B cell (primary cell): ENCODE results near the gene SLC24A3. TPM values are rescaled to one million over a fixed set of nuclear protein-coding genes. Genes with fewer than 3 reads are reported as not detected.

ENCODE experiments used
- ATAC-seq: fragments of 200-7000 bp; cut with Tn5 transposase; one replicate; pipeline ENCODE4 v1.10.0; 2021; ENCODE audit warnings: low read depth, mild to moderate bottlenecking, moderate number of reproducible peaks, moderate library complexity
- CTCF ChIA-PET: fragments of 350-600 bp; sonication (Branson Sonifier 250); formaldehyde crosslinking; loops from one replicate; lab custom pipeline; 2021; ENCODE audit warnings: antibody characterized with exemption, inconsistent platforms; lab: Charles Lee
- POLR2A ChIA-PET: fragments of 350-600 bp; sonication (Branson Sonifier 250); formaldehyde crosslinking; loops from one replicate; lab custom pipeline; 2021; ENCODE audit warnings: antibody characterized with exemption; lab: Charles Lee
- DNase-seq: peaks from one replicate; pipeline ENCODE4 v3.0.0; 2013
- H2AFZ ChIP-seq: 2 replicates; pipeline ENCODE4 v1.6.1; 2012; ENCODE audit warnings: mild to moderate bottlenecking, low read depth, low read length; ENCODE audit not compliant: insufficient read depth, poor library complexity, severe bottlenecking
- H3K27ac ChIP-seq, 2 donors: 1 replicate in 1 of 2; 2 replicates in 1 of 2; pipeline ENCODE4 v1.5.1; 2012 to 2013; ENCODE audit warnings: low read length in 2 of 2, mild to moderate bottlenecking in 2 of 2, moderate library complexity in 1 of 2
- H3K27me3 ChIP-seq, 4 experiments: fragments of 200-600 bp in 1 of 4; sonication (generic) in 1 of 4; replicated peaks in 1 of 4; 1 replicate in 2 of 4; 2 replicates in 2 of 4; pipeline versions ENCODE4 v1.6.1 to v1.7.0; 2013 to 2016; ENCODE audit warnings: low read length in 3 of 4, mild to moderate bottlenecking in 2 of 4, mixed read lengths in 1 of 4, moderate library complexity in 1 of 4; ENCODE audit not compliant: insufficient read depth in 4 of 4, control insufficient read depth in 3 of 4; ENCODE audit errors: control extremely low read depth in 1 of 4
- H3K36me3 ChIP-seq, 2 experiments: replicated peaks in 1 of 2; 1 replicate in 1 of 2; 2 replicates in 1 of 2; pipeline versions ENCODE4 v1.6.1 to v1.7.1; 2013; ENCODE audit warnings: low read length in 1 of 2; ENCODE audit not compliant: insufficient read depth in 2 of 2, control insufficient read depth in 1 of 2; ENCODE audit errors: control extremely low read depth in 1 of 2, extremely low read depth in 1 of 2
- H3K4me1 ChIP-seq, 2 donors: fragments of 200-600 bp in 1 of 2; sonication (generic) in 1 of 2; 1 replicate in 1 of 2; 2 replicates in 1 of 2; pipeline versions ENCODE4 v1.5.1 to v1.6.1; 2013 to 2017; ENCODE audit warnings: low read length in 2 of 2; ENCODE audit not compliant: control insufficient read depth in 2 of 2, insufficient read depth in 2 of 2
- H3K4me2 ChIP-seq: replicated peaks from 2 replicates; pipeline ENCODE3; 2012; ENCODE audit warnings: mild to moderate bottlenecking, low read depth, low read length; ENCODE audit not compliant: poor library complexity, severe bottlenecking
- H3K4me3 ChIP-seq, 5 experiments: fragments of 200-600 bp in 1 of 5; sonication (generic) in 1 of 5; 1 replicate in 3 of 5; 2 replicates in 2 of 5; pipeline versions ENCODE4 v1.5.1 to v1.7.0; 2011 to 2016; ENCODE audit warnings: low read length in 4 of 5, mild to moderate bottlenecking in 4 of 5, low read depth in 2 of 5, control low read depth in 1 of 5, moderate library complexity in 1 of 5; ENCODE audit not compliant: insufficient read depth in 1 of 5; ENCODE audit errors: control extremely low read depth in 1 of 5, extremely low read depth in 1 of 5
- H3K79me2 ChIP-seq: fragments of 200-600 bp; sonication (generic); one replicate; pipeline ENCODE4 v1.6.0; 2016; ENCODE audit warnings: low read length; ENCODE audit not compliant: control insufficient read depth, insufficient read depth
- H3K9ac ChIP-seq: fragments of 200-600 bp; sonication (generic); 2 replicates; pipeline ENCODE4 v1.6.1; 2017; ENCODE audit warnings: mild to moderate bottlenecking, low read length, moderate library complexity
- H3K9me3 ChIP-seq, 3 donors: one replicate each; pipeline versions ENCODE4 v1.6.1 to v1.7.1; 2013; ENCODE audit warnings: low read length in 2 of 3; ENCODE audit not compliant: control insufficient read depth in 2 of 3, insufficient read depth in 1 of 3; ENCODE audit errors: control extremely low read depth in 1 of 3
- H4K20me1 ChIP-seq: 2 replicates; pipeline ENCODE4 v1.6.0; 2012; ENCODE audit warnings: mild to moderate bottlenecking, low read length; ENCODE audit not compliant: insufficient read depth, control insufficient read depth, poor library complexity, severe bottlenecking
- H3K27ac Mint-ChIP-seq: one replicate; pipeline ENCODE4 v1.8.0; 2021; ENCODE audit warnings: mixed read lengths
- H3K27me3 Mint-ChIP-seq: one replicate; pipeline ENCODE4 v1.8.0; 2021; ENCODE audit warnings: mixed read lengths
- H3K4me1 Mint-ChIP-seq: one replicate; pipeline ENCODE4 v1.8.0; 2021; ENCODE audit warnings: mixed read lengths
- H3K4me3 Mint-ChIP-seq: one replicate; pipeline ENCODE4 v1.8.0; 2021; ENCODE audit warnings: mixed read lengths
- H3K9me3 Mint-ChIP-seq: one replicate; pipeline ENCODE4 v1.8.0; 2022; ENCODE audit warnings: mixed read lengths; ENCODE audit not compliant: insufficient read depth
- EZH2 ChIP-seq: IDR thresholded peaks from 2 replicates; pipeline ENCODE4 v1.6.1; 2012; ENCODE audit warnings: borderline replicate concordance, low read depth, mild to moderate bottlenecking, moderate library complexity, low read length; ENCODE audit not compliant: insufficient read depth, poor library complexity, severe bottlenecking
- WGBS: methylation state at CpG from one replicate; pipeline ENCODE4 v1.1.5; 2013; ENCODE audit warnings: missing lambda C conversion rate; ENCODE audit not compliant: insufficient coverage; 5-methylcytosine and 5-hydroxymethylcytosine counted together
- intact Hi-C: fragments of 100-400 bp; cut with micrococcal nuclease; formaldehyde crosslinking; loops from one replicate; pipeline ENCODE4 v1.10.0; 2022
- polyA plus RNA-seq: library from polyadenylated mRNA; depleted of rRNA; stranded (reverse); fragments of >200 nt; gene quantifications from 2 replicates; pipeline ENCODE4 v1.2.3, GENCODE V29; 2012
- total RNA-seq, 2 donors: library from RNA; stranded (reverse); fragments of 120-200 nt in 1 of 2; gene quantifications; 1 replicate in 1 of 2; 2 replicates in 1 of 2; pipeline versions ENCODE4 v1.2.3 to v1.2.4, GENCODE V29; 2013 to 2022
- TF ChIP-seq, protein P1 (sequence below): fragments of 200-600 bp; IDR thresholded peaks from one replicate; pipeline ENCODE4 v1.8.0; 2022; ENCODE audit warnings: antibody characterized with exemption, mild to moderate bottlenecking

The SLC24A3 gene
- total and polyA plus RNA-seq, 2 donors (not counting 1 experiment from before 2014, with no cell fraction given): not detected

DNA sequence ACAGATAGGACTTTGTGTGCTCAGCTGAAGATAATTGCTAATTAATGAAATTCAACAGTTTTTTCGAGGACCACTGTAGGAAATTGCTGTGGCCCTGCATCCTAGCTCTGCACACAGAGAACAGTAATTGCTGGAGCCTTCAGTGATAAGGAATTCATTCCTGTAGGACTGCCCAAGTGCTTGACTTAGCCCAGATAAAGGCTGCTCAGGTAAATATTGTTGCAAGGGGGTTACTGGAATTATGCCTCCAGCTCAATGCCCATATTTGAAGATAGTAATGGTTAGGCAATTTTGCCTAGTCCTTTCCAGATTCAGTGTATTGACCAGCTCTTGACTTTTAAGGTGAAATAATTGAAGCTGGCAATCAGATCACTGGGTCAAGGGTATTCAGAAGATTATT lies 122.9 kb downstream of the SLC24A3 start:
- no peaks in the 10 kb centered on the region for H3K79me2 ChIP-seq
- ATAC-seq (no peak), DNase-seq (no peak)
- H3K4me3 ChIP-seq: no peak overlapping the region
- Mint-ChIP-seq H3K27me3 (peaks cover 35% of the 10 kb centered on the region), H3K27ac (no peak overlapping the region), H3K4me3 (no peak overlapping the region), H3K4me1 (no peaks in the 10 kb centered on the region), H3K9me3 (no peaks in the 10 kb centered on the region)
- ChIA-PET POLR2A (no interaction called here), CTCF (no interaction called here)
- H2AFZ ChIP-seq: no peak overlapping the region
- no peak overlapping the region for H3K9ac ChIP-seq
- no peak for TF ChIP-seq EZH2
- TF ChIP-seq, protein P1, sequence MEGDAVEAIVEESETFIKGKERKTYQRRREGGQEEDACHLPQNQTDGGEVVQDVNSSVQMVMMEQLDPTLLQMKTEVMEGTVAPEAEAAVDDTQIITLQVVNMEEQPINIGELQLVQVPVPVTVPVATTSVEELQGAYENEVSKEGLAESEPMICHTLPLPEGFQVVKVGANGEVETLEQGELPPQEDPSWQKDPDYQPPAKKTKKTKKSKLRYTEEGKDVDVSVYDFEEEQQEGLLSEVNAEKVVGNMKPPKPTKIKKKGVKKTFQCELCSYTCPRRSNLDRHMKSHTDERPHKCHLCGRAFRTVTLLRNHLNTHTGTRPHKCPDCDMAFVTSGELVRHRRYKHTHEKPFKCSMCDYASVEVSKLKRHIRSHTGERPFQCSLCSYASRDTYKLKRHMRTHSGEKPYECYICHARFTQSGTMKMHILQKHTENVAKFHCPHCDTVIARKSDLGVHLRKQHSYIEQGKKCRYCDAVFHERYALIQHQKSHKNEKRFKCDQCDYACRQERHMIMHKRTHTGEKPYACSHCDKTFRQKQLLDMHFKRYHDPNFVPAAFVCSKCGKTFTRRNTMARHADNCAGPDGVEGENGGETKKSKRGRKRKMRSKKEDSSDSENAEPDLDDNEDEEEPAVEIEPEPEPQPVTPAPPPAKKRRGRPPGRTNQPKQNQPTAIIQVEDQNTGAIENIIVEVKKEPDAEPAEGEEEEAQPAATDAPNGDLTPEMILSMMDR: no peak
- no peaks in the 10 kb centered on the region for H3K4me1 ChIP-seq
- intact Hi-C loops: no loop called here
- no peaks in the 10 kb centered on the region for H3K9me3 ChIP-seq
- H4K20me1 ChIP-seq: no peaks in the 10 kb centered on the region
- H3K27me3 ChIP-seq: no peaks in the 10 kb centered on the region
- H3K36me3 ChIP-seq: no peaks in the 10 kb centered on the region
- H3K4me2 ChIP-seq: no peak overlapping the region
- H3K27ac ChIP-seq: no peak overlapping the region
- WGBS: 100% methylated on average over 1 of the region's 1 CpG

DNA sequence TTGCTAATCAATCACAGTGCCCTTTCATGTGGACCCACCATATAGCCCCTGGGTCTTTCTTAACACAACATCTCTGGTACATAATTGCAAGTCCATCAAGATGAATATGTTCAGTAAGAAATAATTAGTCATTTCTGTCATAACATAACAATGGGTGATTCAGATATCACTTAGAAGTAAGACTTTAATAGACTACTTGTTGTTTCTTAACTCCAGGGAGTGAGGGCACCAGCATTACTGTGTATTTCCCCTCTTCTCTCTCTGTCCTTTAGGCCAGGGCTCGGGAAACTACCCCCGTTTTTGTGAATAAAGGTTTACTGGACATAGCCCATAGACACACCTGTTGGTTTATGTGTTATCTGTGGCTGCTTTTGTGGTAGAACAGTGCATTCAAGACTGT lies 123.5 kb downstream of the SLC24A3 start:
- TF ChIP-seq EZH2: no peak
- TF ChIP-seq, protein P1: no peak
- no peaks in the 10 kb centered on the region for H3K36me3 ChIP-seq
- no peak overlapping the region for H3K27ac Mint-ChIP-seq
- no CpG with 5 or more reads among the region's 2 CpGs for WGBS
- H3K9me3 Mint-ChIP-seq: no peaks in the 10 kb centered on the region
- H3K27me3 ChIP-seq: no peaks in the 10 kb centered on the region
- peaks cover 35% of the 10 kb centered on the region for H3K27me3 Mint-ChIP-seq
- no peak overlapping the region for H3K4me3 ChIP-seq
- no peaks in the 10 kb centered on the region for H3K9me3 ChIP-seq
- H3K9ac ChIP-seq: no peak overlapping the region
- no peak for ATAC-seq
- DNase-seq: no peak
- no peak overlapping the region for H2AFZ ChIP-seq
- H3K4me2 ChIP-seq: no peak overlapping the region
- intact Hi-C loops: no loop called here
- H3K79me2 ChIP-seq: no peaks in the 10 kb centered on the region
- no peaks in the 10 kb centered on the region for H4K20me1 ChIP-seq
- CTCF ChIA-PET: no interaction called here
- POLR2A ChIA-PET: no interaction called here
- no peaks in the 10 kb centered on the region for H3K4me1 Mint-ChIP-seq
- H3K27ac ChIP-seq: no peak overlapping the region
- no peaks in the 10 kb centered on the region for H3K4me1 ChIP-seq
- H3K4me3 Mint-ChIP-seq: no peak overlapping the region
